G401 (cell line): ENCODE results near the gene PLA1A. TPM values are rescaled to one million over a fixed set of nuclear protein-coding genes. Genes with fewer than 3 reads are reported as not detected.
A peak's percentile ranks its signal among the peaks of the same experiment; 100 is the strongest.

Source experiments
- DNase-seq: peaks from one replicate; pipeline ENCODE4 v3.0.0-alpha.2; 2015; ENCODE audit warnings: low spot score
- in situ Hi-C: cut with HindIII; loops from 2 replicates; pipeline ENCODE4 v1.10.0; 2016; ENCODE audit warnings: low sequenced_read_pairs, mixed read lengths
- total RNA-seq: library from RNA; depleted of rRNA; stranded (reverse); fragments of >200 nt; shearing (Covaris generic); gene quantifications from 2 replicates; pipeline ENCODE4 v1.2.3, GENCODE V29; 2014

Gene PLA1A
- total RNA-seq, 1 experiment from 2014 or later = not detected

- in situ Hi-C loops = no loop called here
- DNase-seq = no peak
Measured at GRCh38 chr3:119600732-119601131, 3.0 kb downstream of the PLA1A start.

DNA sequence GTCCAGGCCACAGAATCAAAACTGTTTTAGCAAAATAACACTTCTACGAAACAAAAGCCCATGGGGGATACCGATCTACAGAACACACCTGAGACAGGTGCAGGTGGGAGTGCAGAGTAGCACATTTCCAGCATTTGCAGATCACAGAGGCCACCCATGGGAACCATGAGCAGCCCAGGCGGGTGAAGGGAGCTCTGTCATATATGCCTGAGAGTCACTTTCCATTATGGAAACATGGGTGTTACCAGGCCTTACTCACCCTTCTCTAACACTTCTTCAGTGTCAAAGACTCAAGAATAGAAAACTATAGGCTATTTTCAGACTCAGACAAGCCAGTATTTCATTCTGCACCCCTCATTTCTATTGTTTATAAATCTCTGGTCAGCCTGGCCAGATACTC is 3.5 kb downstream of the PLA1A start:
- no peak for DNase-seq
- in situ Hi-C loops = no loop called here

- DNase-seq = no peak
- in situ Hi-C loops = no loop called here
Measured at GRCh38 chr3:119602676-119603075, 5.0 kb downstream of the PLA1A start.

DNA sequence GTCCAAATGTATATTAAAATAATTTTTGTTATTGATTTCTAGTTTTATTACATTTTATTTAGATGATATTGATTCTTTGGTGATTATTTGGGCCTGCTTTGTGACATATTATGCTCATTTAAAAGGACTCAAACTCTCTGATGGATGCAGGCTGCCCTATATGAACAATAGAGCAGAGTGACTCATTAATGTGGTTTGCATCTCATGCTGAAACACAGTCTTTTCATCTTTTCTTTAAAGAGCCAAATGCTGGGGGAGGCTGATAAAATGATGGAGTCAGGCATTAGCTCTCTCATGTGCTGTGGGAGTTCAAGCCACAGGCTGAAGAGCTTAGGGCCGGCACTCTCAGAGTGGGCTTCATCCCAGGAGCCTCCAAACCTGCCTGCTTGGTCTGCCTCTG is 7.2 kb downstream of the PLA1A start:
- in situ Hi-C loops = no loop called here
- DNase-seq = no peak

DNA sequence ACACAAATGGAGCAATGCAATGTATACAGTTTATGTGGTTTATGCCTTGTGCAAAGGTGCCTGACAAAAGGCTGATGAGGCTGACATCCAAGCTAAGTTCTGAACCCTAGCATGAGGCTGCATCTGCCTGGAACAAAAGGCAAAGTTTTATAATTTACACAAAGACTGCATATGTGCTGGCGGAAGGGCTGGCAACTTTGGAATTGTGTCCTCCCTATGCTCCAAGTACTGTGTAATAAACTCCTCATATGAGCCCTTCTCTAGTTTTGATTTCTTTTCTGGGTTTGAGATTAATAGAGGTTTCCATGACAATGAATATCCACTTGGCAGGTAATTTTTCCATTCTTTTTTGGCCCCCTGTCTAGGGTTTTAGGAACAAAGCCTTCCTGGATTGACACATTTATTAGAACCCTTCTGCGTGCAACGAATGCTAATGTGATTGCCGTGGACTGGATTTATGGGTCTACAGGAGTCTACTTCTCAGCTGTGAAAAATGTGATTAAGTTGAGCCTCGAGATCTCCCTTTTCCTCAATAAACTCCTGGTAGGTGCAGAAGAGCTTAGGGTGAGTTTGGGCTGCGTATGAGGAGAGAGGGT is 10.8 kb downstream of the PLA1A start:
- DNase-seq = no peak
- in situ Hi-C loops = no loop called here

DNA sequence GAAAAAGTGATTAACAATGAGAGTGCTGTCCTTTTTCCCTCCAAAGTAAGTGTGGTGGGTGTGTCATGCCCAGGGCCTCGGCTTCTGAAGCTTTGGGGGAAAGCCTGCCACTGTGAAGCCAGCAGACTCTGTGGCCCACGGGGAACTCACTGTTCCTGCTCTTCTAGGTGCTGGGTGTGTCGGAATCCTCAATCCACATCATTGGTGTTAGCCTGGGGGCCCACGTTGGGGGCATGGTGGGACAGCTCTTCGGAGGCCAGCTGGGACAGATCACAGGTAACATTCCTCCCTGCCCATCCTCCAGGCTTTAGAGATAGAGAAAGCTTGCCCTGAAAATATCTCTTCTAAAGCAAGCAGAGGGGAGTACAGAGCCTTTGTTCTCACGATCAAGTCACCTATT is 11.6 kb downstream of the PLA1A start:
- in situ Hi-C loops = no loop called here
- no peak for DNase-seq

GRCh38 chr3:119611664-119612063 is 14.0 kb downstream of the PLA1A start:
- no peak for DNase-seq
- in situ Hi-C loops = no loop called here

- no peak for DNase-seq
- in situ Hi-C loops = no loop called here
Measured at GRCh38 chr3:119613201-119613600, 15.5 kb downstream of the PLA1A start.

DNA sequence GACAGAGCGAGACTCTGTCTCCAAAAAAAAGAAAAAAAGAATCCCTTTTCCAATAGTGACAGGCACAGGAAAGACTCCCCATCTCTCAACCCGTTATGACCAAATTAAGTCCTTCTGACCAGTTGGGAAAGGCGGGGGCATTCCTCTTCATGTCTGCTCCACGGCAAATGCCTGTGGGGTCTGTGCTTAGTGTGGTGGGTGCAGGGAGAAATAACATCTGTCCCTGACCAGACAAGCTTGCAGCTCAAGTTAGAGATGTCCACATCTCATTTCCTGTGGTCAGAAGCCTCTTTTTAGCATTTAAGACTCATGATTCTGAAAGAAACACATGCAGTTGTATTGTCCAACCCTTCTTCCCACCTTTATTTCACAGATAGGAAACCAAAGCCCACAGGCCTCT is 16.2 kb downstream of the PLA1A start:
- in situ Hi-C loops = no loop called here
- no peak for DNase-seq

GRCh38 chr3:119616056-119616455 is 18.4 kb downstream of the PLA1A start:
- in situ Hi-C loops = no loop called here
- DNase-seq = no peak

DNA sequence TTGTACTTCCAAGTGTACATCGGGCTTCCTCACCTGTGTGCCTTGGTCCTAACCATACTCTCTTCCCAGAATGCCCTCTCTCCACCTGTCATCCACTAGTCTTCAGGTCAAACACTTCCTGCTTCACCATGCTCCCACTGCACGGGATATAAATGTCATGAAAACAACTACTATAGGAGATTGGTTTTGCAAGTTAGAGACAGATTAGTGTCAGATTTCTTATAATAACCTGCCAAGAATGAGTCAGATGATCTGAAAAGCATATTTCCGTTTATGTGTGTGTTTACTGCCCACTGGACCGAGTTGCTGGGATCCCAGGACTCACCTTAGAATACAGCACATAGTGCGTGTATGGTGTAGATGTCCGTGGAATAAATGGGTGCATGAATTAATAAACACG is 21.4 kb downstream of the PLA1A start:
- in situ Hi-C loops = no loop called here
- no peak for DNase-seq

- DNase-seq = no peak
- in situ Hi-C loops = no loop called here
Measured at GRCh38 chr3:119620899-119621298, 23.2 kb downstream of the PLA1A start.

- in situ Hi-C loops = no loop called here
- no peak for DNase-seq
Measured at GRCh38 chr3:119624002-119624720, 26.5 kb downstream of the PLA1A start.

DNA sequence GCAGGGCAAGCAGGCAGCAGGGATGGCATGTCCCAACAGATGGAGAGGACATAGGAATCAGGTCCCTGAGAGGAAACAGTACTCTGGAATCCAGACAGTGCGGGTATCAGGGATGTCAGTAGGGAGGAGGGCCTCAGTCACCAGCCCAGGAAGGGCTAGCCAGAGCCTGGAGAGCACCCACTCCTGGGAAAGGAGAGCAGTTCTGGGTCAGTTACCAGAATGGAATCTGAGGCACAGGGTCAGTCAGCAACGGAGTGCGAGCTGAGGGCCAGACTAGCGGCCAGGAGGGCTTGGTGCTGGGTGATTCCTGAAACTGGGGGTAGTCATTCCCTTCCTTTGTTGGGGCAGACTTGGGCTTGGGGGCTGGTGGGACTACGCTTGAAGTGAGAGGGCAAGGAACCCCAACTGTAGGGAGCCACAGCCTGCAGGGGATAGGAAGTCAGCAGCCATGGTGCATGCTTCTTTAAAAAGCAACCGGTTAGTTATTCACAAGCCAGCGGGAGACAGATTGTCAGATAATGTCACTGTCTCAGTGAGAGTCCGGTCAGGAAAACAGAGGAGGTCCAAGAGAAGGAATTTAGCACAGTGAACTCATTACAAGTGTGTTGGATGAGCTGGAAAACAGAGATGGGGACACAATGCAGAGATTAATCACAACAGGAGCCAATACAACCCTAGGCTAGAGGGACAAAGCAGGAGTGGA is 27.9 kb downstream of the PLA1A start:
- in situ Hi-C loops = no loop called here
- DNase-seq = no peak

- no peak for DNase-seq
- in situ Hi-C loops = no loop called here
Measured at GRCh38 chr3:119626196-119626595, 28.5 kb downstream of the PLA1A start.

DNA sequence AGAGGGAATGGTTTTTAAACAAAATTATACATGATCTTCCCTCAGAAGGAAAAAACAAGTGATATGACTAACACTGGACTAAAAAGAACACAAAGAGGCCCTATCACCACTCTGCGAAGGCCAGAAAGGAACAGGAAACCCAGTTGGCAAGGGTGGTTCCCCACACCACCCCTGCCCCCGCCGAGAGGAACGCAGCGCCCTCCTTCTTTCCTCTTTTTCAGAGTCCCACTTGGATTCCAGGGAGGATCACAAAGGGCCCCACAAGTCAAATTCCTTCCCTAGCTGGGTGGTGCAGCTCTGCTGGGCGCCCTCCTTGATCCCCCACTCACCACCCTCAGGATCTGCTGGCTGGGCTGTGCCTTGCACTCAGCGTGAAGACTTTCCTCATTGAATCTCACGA is 29.8 kb downstream of the PLA1A start:
- in situ Hi-C loops = no loop called here

GRCh38 chr3:119628390-119628789 is 30.7 kb downstream of the PLA1A start:
- no peak for DNase-seq
- in situ Hi-C loops = no loop called here

More for the DNA sequence above, 29.8 kb downstream of the PLA1A start:
- DNase-seq = no peak

GRCh38 chr3:119628816-119629445 is 31.2 kb downstream of the PLA1A start:
- in situ Hi-C loops = no loop called here
- no peak for DNase-seq

DNA sequence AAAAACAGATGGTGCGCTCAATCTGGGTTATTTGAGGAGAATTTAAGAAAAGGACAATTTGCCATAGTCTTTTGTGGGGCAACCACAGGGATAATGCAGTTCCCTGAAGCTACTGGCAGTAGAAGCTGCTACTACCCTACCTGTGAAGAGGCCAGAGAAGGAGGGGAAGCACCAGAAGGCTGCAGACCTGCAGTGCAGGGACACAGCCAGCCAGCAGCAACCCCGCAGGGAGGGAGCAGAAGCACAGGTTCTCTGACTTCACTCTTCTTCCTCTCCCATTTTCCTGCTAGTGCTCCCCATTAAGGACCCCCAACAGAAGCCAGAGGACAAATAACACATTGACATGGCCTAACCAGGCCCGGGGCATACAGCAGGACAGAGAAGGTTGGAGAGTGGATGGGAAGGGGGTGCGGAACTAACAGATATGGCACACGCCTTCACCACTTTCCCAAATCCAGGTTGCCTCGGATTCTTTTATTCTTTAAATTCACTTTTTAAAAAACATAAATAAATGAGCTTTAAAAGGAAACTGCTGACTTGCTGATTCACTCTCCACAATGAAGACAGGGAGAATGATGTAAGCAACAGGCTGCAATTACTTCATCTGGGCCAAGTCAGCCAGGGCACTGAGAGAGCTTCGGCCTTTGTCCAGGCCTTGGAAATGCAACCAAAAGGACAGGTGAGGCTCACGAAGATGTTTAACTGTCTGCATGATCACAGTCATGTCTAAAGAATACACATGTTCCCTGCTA is 32.6 kb downstream of the PLA1A start:
- in situ Hi-C loops = no loop called here
- peak; percentile 7 for DNase-seq
